ENCODE results near the gene SERPINB11.

Gene SERPINB11

DNA sequence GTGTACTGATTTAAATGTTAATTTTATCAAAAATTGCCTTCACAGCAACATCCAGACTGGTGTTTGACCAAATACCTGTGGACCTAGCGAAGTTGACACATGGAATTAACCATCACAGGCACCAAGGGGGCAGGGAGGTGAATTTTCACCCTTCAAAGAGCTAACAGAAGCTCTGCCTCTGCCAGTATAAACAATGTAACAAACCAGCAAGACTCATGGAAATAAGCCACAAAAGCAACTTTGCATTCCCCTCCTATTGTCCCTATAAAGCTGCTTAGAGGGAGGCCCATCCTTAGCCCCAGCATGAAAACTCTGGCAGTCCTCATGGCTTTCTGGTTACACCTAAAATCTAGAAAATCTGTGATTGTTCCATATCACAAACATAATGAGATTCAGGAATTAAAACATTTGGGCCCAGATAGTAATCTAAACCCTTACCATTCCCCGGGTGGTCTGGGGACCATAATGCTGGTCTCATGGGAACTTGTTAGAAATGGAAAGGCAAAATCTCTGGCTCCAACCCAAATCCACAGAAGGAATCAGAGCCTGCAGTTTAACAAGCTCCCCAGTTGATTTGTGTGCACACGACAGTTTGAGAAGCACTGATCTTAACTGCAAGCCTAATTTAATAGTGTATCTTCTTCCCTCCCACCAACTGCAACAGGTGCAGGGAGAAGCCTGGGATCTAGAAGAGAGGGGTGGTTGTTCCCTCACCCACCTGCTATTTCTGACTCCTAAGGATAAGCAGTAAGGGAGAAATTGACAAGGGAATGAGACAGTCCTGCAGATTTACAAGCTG is 23.1 kb downstream of the SERPINB11 start:
- Histone ChIP-seq H3K4me1 (peaks cover 18% of the 10 kb centered on the region), H3K9ac (no peak overlapping the region), H3K4me2 (0 out of 2 replicates have a peak overlapping the region, but pooled peaks have one; percentile 2), H3K36me3 (no peaks in the 10 kb centered on the region), H3K27me3 (no peaks in the 10 kb centered on the region), H3K4me3 (no peak overlapping the region), H4K20me1 (no peaks in the 10 kb centered on the region), H3K9me3 (no peaks in the 10 kb centered on the region), H3K27ac (no peak overlapping the region)
- no peak for TF ChIP-seq Cebpa-rat (IDR thresholded peaks at IDR 0.05)

DNA sequence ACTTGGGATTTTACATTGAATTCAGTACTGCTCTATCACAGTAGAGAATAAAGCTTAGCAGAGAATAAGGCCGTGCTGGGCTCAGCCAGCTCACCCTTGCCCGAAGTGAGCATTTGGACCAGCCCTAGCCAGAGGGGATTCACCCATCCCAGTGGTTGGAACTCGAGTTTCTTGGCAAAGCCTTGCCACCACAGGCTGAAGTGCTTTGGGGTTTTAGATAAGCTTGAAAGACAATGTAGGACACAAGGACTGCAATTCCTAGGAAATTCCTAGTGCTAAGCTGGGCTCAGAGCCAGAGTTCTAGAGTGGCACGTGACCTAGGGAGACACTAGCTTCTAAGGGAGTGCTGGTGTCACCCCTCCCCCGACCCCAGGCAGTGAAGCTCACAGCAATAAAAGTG is 28.0 kb downstream of the SERPINB11 start:
- Histone ChIP-seq H4K20me1 (no peaks in the 10 kb centered on the region), H3K27ac (no peak overlapping the region), H3K27me3 (no peaks in the 10 kb centered on the region), H3K4me2 (no peak overlapping the region), H3K9me3 (no peaks in the 10 kb centered on the region), H3K4me3 (no peak overlapping the region), H3K9ac (no peak overlapping the region), H3K36me3 (no peaks in the 10 kb centered on the region), H3K4me1 (peaks cover 6% of the 10 kb centered on the region; the same call in 1 of the 2 replicates)
- no peak for TF ChIP-seq Cebpa-rat (IDR thresholded peaks at IDR 0.05)

DNA sequence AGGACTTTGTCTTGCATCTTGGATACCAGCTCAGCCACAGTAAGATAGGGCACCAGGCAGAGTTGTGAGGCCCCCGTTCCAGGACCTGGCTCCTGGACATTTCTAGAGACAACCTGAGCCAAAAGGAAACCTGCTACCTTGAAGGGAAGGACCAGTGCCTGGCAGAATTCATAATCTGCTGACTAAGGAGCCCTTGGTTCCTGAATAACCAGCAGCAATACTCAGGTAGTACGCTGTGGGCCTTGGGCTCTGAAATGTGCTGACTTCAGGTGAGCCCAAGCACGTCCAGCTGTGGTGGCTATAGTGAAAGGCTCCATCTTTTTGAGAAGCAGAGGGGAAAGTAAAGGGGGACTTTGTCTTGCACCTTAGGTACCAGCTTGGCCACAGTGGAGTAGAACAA is 28.5 kb downstream of the SERPINB11 start:
- Histone ChIP-seq H3K36me3 (no peaks in the 10 kb centered on the region), H3K4me2 (no peak overlapping the region), H3K4me3 (no peak overlapping the region), H3K27ac (no peak overlapping the region), H3K9ac (no peak overlapping the region), H3K27me3 (no peaks in the 10 kb centered on the region), H3K9me3 (no peaks in the 10 kb centered on the region), H4K20me1 (no peaks in the 10 kb centered on the region), H3K4me1 (peaks cover 3% of the 10 kb centered on the region; the same call in 1 of the 2 replicates)
- no peak for TF ChIP-seq Cebpa-rat (IDR thresholded peaks at IDR 0.05)

DNA sequence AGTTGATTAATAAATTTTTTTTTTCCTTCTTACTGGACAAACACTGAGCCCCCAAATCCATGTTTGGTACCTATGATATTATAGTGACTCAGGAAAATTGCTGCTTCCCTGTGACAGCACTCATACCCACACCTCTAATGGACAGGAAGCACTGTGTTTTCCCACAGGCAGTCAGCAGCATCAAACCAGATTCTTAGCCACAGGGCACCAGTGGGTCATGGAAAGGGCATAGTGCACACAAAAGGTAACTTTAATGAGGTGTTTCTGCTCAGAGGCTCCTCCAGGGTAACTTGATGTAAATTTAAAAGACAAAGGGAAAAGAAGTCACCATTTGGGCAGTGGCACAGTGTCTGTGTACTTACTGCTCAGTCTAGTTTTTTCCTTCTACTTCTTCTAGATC is 34.1 kb downstream of the SERPINB11 start:
- Histone ChIP-seq H3K4me2 (no peak overlapping the region), H3K9ac (no peak overlapping the region), H4K20me1 (no peaks in the 10 kb centered on the region), H3K27me3 (no peaks in the 10 kb centered on the region), H3K36me3 (no peaks in the 10 kb centered on the region), H3K4me3 (no peak overlapping the region), H3K9me3 (no peaks in the 10 kb centered on the region), H3K4me1 (no peaks in the 10 kb centered on the region), H3K27ac (no peak overlapping the region)
- no peak for TF ChIP-seq Cebpa-rat (IDR thresholded peaks at IDR 0.05)

DNA sequence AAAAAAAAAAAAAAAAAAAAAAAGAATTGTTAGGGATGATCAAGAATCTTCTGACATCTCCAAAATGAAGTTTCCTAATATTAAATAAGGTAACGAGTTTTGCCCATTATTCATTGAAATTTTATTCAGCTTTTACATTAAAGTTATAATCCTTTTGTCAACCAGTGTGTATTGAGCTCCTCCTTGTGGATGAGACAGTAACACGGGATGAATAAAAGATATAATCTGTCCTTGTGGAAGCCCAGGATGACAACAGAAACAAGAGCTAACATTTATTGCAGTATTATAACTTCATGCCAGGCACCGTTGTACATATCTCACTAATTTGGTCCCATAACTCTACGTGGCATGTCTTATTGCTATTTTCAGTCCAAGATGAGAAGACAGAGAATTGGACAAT is 39.0 kb downstream of the SERPINB11 start:
- Histone ChIP-seq H3K36me3 (no peaks in the 10 kb centered on the region), H3K9ac (no peak overlapping the region), H3K4me1 (no peaks in the 10 kb centered on the region), H3K27me3 (no peaks in the 10 kb centered on the region; the same call in 1 of the 2 replicates), H3K9me3 (no peaks in the 10 kb centered on the region), H3K4me2 (no peak overlapping the region), H3K4me3 (no peak overlapping the region), H3K27ac (no peak overlapping the region), H4K20me1 (no peaks in the 10 kb centered on the region)
- no peak for TF ChIP-seq Cebpa-rat (IDR thresholded peaks at IDR 0.05)

DNA sequence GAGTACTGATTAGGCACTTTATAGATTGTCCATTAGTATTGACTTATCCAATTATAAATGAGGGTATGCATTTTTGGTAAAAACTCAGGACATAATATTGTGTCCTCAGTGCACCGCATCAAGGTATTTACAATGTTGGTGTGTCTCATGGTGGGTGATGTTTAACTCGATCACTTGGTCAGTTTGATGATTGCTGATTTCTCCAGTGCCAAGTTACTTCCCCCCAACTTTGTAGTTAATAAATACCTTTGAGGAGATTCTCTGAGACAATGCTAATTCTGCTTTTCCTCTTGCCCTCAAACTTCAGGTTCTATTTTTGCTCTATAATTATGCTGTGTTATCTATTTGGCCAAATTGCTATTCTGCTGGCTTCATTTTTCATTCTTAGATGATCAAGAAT is 44.2 kb downstream of the SERPINB11 start:
- Histone ChIP-seq H3K4me1 (no peaks in the 10 kb centered on the region), H3K4me2 (no peak overlapping the region), H3K27me3 (no peaks in the 10 kb centered on the region; the same call in 1 of the 2 replicates), H3K36me3 (no peaks in the 10 kb centered on the region), H3K27ac (no peak overlapping the region), H4K20me1 (no peaks in the 10 kb centered on the region), H3K4me3 (no peak overlapping the region), H3K9me3 (no peaks in the 10 kb centered on the region), H3K9ac (no peak overlapping the region)
- no peak for TF ChIP-seq Cebpa-rat (IDR thresholded peaks at IDR 0.05)

DNA sequence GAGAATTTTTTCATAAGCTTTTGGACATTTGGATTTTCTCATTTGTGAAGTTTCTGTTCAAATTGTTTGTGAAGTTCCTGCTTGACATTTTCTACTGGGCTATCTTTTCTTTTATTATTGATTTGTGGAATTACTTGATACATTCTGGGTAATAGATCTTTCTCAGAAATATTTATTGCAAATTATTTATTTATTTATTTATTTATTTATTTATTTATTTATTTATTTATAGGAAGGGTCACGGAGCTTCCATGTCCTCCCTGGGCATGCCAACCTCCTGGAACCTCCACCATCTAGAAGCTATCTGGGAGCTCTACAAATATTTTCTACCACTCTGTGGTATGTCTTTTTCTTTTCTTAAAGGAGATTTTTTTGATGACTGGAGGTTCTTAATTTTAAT is 46.7 kb downstream of the SERPINB11 start:
- Histone ChIP-seq H3K4me2 (no peak overlapping the region), H4K20me1 (no peaks in the 10 kb centered on the region), H3K4me1 (no peaks in the 10 kb centered on the region), H3K27me3 (no peaks in the 10 kb centered on the region), H3K4me3 (no peak overlapping the region), H3K36me3 (no peaks in the 10 kb centered on the region), H3K27ac (no peak overlapping the region), H3K9me3 (no peaks in the 10 kb centered on the region), H3K9ac (no peak overlapping the region)
- no peak for TF ChIP-seq Cebpa-rat (IDR thresholded peaks at IDR 0.05)

DNA sequence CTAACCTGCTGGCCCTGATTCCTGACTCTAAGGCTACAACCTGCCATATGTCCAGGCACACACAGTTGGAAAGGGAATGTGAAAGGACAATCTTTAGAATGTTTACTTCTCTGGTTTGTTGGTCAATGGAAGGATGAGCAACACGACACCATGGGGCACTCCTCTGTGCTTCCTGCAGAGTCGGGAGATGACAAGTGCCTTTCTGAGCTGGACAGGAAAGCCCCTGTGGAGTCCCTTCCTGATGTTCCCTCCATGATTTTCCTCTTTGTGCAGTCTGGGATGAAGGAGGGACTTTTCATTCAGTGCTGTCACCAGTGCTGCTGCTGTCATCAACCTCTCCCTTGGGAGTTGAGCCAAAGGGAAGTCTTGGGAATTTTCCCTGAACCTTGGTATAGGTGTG is 49.9 kb downstream of the SERPINB11 start:
- Histone ChIP-seq H3K9ac (no peak overlapping the region), H3K27me3 (no peaks in the 10 kb centered on the region), H3K4me3 (no peak overlapping the region), H3K27ac (no peak overlapping the region), H3K9me3 (no peaks in the 10 kb centered on the region), H4K20me1 (no peaks in the 10 kb centered on the region), H3K36me3 (no peaks in the 10 kb centered on the region), H3K4me2 (no peak overlapping the region), H3K4me1 (no peaks in the 10 kb centered on the region)
- no peak for TF ChIP-seq Cebpa-rat (IDR thresholded peaks at IDR 0.05)

DNA sequence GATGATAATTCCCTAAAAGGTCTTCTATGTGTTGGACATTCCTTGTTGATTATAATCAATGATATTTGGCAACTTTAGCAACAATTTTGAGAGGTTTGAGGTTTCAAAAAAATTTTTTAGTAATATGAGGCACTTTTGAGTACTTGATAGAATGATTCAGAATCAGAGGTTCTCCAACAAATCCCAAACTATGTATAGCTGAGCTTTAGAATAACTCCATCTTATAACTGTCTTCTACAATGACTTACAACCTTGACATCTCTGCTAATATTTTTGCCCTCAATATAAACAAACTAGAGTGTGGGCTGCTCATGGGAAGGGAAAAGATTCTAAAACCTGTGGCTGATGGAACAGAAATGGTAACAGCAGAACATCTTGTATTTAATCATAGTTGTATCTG is 50.9 kb downstream of the SERPINB11 start:
- no peak overlapping the region for H3K4me2 ChIP-seq
- no peak overlapping the region for H3K27ac ChIP-seq
- no peaks in the 10 kb centered on the region for H3K36me3 ChIP-seq
- H3K9me3 ChIP-seq, result no peaks in the 10 kb centered on the region
- no peaks in the 10 kb centered on the region for H4K20me1 ChIP-seq
- no peak overlapping the region for H3K4me3 ChIP-seq
- no peaks in the 10 kb centered on the region for H3K27me3 ChIP-seq
- TF ChIP-seq Cebpa-rat (IDR thresholded peaks at IDR 0.05), result no peak
- no peaks in the 10 kb centered on the region for H3K4me1 ChIP-seq
- no peak overlapping the region for H3K9ac ChIP-seq

DNA sequence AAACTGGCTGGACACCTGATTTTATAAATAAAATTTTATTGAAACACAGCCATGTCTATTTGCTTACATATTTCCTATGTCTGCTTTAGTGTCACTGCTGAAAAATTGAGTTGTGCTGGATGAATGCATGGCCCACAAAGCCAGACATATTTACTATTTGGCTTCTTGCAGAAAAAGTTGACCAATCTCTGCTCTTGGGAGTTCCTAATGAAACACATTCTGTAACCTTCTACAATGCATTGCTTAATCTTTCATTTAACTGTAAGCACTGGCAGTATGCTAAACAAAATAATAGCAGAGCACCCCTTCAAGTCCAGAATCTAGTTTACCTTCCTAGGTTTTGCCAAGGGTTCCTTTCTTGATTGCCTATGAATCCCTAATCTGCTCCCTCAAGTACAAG is 54.8 kb downstream of the SERPINB11 start:
- no peak overlapping the region for H3K4me3 ChIP-seq
- no peak overlapping the region for H3K27ac ChIP-seq
- TF ChIP-seq Cebpa-rat (IDR thresholded peaks at IDR 0.05), result no peak

More for the DNA sequence above, 54.8 kb downstream of the SERPINB11 start:
- H3K9me3 ChIP-seq, result peaks cover 17% of the 10 kb centered on the region
- H4K20me1 ChIP-seq, result no peaks in the 10 kb centered on the region
- H3K36me3 ChIP-seq, result no peaks in the 10 kb centered on the region
- no peaks in the 10 kb centered on the region for H3K4me1 ChIP-seq
- H3K9ac ChIP-seq, result no peak overlapping the region
- no peaks in the 10 kb centered on the region for H3K27me3 ChIP-seq
- no peak overlapping the region for H3K4me2 ChIP-seq

Data from BLaER1 (cell line).